ENCODE data around the gene PTPN9.

DNA sequence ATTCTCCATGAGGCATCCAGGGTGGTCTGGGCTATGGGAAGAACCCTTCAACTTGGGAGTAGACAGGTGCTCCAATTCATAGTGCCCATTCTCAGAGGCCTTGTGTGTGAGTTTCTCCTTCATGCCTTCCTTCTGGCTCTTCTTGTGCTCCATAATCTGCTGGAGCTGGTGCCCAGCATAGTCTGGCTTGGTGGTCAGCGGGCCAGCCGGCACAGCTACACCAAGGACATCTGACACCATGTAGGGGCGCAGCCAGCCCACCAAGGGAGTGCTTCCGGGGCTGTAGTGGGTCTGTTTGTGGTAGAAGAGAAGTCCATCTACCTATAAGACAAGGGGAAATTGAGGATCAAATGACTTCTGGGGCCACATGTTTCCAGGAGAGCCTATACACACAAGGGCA lies 19.2 kb upstream of the PTPN9 start:
- TF ChIP-seq, protein P1, sequence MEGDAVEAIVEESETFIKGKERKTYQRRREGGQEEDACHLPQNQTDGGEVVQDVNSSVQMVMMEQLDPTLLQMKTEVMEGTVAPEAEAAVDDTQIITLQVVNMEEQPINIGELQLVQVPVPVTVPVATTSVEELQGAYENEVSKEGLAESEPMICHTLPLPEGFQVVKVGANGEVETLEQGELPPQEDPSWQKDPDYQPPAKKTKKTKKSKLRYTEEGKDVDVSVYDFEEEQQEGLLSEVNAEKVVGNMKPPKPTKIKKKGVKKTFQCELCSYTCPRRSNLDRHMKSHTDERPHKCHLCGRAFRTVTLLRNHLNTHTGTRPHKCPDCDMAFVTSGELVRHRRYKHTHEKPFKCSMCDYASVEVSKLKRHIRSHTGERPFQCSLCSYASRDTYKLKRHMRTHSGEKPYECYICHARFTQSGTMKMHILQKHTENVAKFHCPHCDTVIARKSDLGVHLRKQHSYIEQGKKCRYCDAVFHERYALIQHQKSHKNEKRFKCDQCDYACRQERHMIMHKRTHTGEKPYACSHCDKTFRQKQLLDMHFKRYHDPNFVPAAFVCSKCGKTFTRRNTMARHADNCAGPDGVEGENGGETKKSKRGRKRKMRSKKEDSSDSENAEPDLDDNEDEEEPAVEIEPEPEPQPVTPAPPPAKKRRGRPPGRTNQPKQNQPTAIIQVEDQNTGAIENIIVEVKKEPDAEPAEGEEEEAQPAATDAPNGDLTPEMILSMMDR (IDR thresholded peaks at IDR 0.05; ENCODE audit: low read length) = no peak
- no peak for TF ChIP-seq EZH2 (optimal IDR thresholded peaks at IDR 0.05; ENCODE audit: low read depth, low read length)
- TF ChIP-seq EZH2phosphoT487 (IDR thresholded peaks at IDR 0.05; ENCODE audit: low read length) = no peak

Data from MM.1S (cell line).